ENCODE data around the gene SPIB.

SPIB gene

GRCh38 chr19:50406829-50407228, 11.9 kb upstream of the SPIB start:
- H3K4me3 ChIP-seq (ENCODE audit: low read length): no peak overlapping the region

GRCh38 chr19:50409347-50409746, 9.4 kb upstream of the SPIB start:
- H3K36me3 ChIP-seq (replicated peaks; ENCODE audit: low read depth, low read length): peaks cover 72% of the 10 kb centered on the region

More at GRCh38 chr19:50406829-50407228, 11.9 kb upstream of the SPIB start:
- no peaks in the 10 kb centered on the region for H3K4me1 ChIP-seq (ENCODE audit: low read length)
- H3K9me3 ChIP-seq (ENCODE audit: insufficient read depth, low read length): no peaks in the 10 kb centered on the region
- no peaks in the 10 kb centered on the region for H4K20me1 ChIP-seq (ENCODE audit: insufficient read depth, low read length)
- TF ChIP-seq EZH2phosphoT487 (IDR thresholded peaks at IDR 0.05; ENCODE audit: low read depth) (no peak), CTCF (IDR thresholded peaks at IDR 0.05; ENCODE audit: low read depth, low read length) (no peak)
- peaks cover 70% of the 10 kb centered on the region for H3K36me3 ChIP-seq (replicated peaks; ENCODE audit: low read depth, low read length)
- H3K4me2 ChIP-seq (ENCODE audit: low read length): no peak overlapping the region
- H2AFZ ChIP-seq (ENCODE audit: low read depth, low read length): no peak overlapping the region
- no peak overlapping the region for H3K27ac ChIP-seq (ENCODE audit: low read length)
- H3K27me3 ChIP-seq (ENCODE audit: low read depth, low read length): no peaks in the 10 kb centered on the region
- no peaks in the 10 kb centered on the region for H3K79me2 ChIP-seq (ENCODE audit: low read length)
- no peak overlapping the region for H3K9ac ChIP-seq (ENCODE audit: low read length)

GRCh38 chr19:50410109-50410508, 8.6 kb upstream of the SPIB start:
- no peaks in the 10 kb centered on the region for H3K79me2 ChIP-seq (ENCODE audit: low read length)
- no peak overlapping the region for H3K27ac ChIP-seq (ENCODE audit: low read length)
- peaks cover 11% of the 10 kb centered on the region for H3K4me1 ChIP-seq (ENCODE audit: low read length)
- no peak overlapping the region for H3K4me2 ChIP-seq (ENCODE audit: low read length)
- no peaks in the 10 kb centered on the region for H4K20me1 ChIP-seq (ENCODE audit: insufficient read depth, low read length)
- no peaks in the 10 kb centered on the region for H3K9me3 ChIP-seq (ENCODE audit: insufficient read depth, low read length)
- TF ChIP-seq EZH2phosphoT487 (IDR thresholded peaks at IDR 0.05; ENCODE audit: low read depth): no peak
- TF ChIP-seq CTCF (IDR thresholded peaks at IDR 0.05; ENCODE audit: low read depth, low read length): no peak
- no peaks in the 10 kb centered on the region for H3K27me3 ChIP-seq (ENCODE audit: low read depth, low read length)
- no peak overlapping the region for H2AFZ ChIP-seq (ENCODE audit: low read depth, low read length)
- no peak overlapping the region for H3K9ac ChIP-seq (ENCODE audit: low read length)
- H3K4me3 ChIP-seq (ENCODE audit: low read length): no peak overlapping the region
- H3K36me3 ChIP-seq (replicated peaks; ENCODE audit: low read depth, low read length): peaks cover 72% of the 10 kb centered on the region

More at GRCh38 chr19:50409347-50409746, 9.4 kb upstream of the SPIB start:
- no peaks in the 10 kb centered on the region for H3K9me3 ChIP-seq (ENCODE audit: insufficient read depth, low read length)
- no peaks in the 10 kb centered on the region for H3K79me2 ChIP-seq (ENCODE audit: low read length)
- H3K9ac ChIP-seq (ENCODE audit: low read length): no peak overlapping the region
- TF ChIP-seq CTCF (IDR thresholded peaks at IDR 0.05; ENCODE audit: low read depth, low read length) (no peak), EZH2phosphoT487 (IDR thresholded peaks at IDR 0.05; ENCODE audit: low read depth) (no peak)
- H2AFZ ChIP-seq (ENCODE audit: low read depth, low read length): no peak overlapping the region
- no peak overlapping the region for H3K4me2 ChIP-seq (ENCODE audit: low read length)
- peaks cover 3% of the 10 kb centered on the region for H3K4me1 ChIP-seq (ENCODE audit: low read length)
- no peak overlapping the region for H3K4me3 ChIP-seq (ENCODE audit: low read length)
- H3K27me3 ChIP-seq (ENCODE audit: low read depth, low read length): no peaks in the 10 kb centered on the region
- H3K27ac ChIP-seq (ENCODE audit: low read length): no peak overlapping the region
- H4K20me1 ChIP-seq (ENCODE audit: insufficient read depth, low read length): no peaks in the 10 kb centered on the region

GRCh38 chr19:50412419-50412818, 6.3 kb upstream of the SPIB start:
- Histone ChIP-seq H3K36me3 (replicated peaks; ENCODE audit: low read depth, low read length) (peaks cover 56% of the 10 kb centered on the region), H3K9me3 (ENCODE audit: insufficient read depth, low read length) (no peaks in the 10 kb centered on the region), H3K79me2 (ENCODE audit: low read length) (no peaks in the 10 kb centered on the region), H3K27me3 (ENCODE audit: low read depth, low read length) (no peaks in the 10 kb centered on the region), H3K27ac (ENCODE audit: low read length) (no peak overlapping the region), H3K4me2 (ENCODE audit: low read length) (no peak overlapping the region), H3K4me1 (ENCODE audit: low read length) (peaks cover 31% of the 10 kb centered on the region), H2AFZ (ENCODE audit: low read depth, low read length) (no peak overlapping the region), H3K4me3 (ENCODE audit: low read length) (no peak overlapping the region), H4K20me1 (ENCODE audit: insufficient read depth, low read length) (no peaks in the 10 kb centered on the region), H3K9ac (ENCODE audit: low read length) (no peak overlapping the region)
- TF ChIP-seq EZH2phosphoT487 (IDR thresholded peaks at IDR 0.05; ENCODE audit: low read depth) (no peak), CTCF (IDR thresholded peaks at IDR 0.05; ENCODE audit: low read depth, low read length) (no peak)

Measured in OCI-LY3 (cell line).